ENCODE measurements around the gene SPRY2.

DNA sequence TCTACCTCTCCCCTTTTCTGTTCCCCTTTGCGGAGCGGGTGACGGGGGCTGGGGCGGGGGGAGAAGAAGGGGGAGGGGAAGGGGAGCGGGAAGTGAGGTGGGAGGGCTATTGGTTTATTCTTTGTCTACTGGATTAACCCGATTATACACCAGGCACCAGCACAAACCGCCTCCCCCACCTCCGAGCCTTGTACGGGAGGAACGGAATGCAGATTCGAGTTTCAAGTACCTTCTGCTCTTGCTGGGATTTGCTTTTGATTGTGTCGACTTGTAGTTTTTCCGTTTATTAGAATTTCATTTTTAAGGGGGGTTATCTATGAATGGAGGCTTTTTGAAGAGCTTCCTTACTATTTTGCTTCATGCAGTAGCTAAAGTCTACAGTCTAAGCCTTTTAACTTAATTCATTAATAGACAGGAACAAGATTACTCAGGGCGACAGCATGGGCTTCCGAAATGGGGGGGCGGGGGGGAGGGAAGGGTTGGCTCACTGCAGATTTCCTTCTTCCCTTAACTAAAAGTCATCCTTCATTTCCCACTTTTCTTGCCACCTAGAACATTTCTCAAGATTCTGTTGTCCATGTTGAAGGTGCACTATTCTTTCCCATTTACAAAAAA lies 937 bp upstream of the SPRY2 start:
- TF ChIP-seq, protein P1, sequence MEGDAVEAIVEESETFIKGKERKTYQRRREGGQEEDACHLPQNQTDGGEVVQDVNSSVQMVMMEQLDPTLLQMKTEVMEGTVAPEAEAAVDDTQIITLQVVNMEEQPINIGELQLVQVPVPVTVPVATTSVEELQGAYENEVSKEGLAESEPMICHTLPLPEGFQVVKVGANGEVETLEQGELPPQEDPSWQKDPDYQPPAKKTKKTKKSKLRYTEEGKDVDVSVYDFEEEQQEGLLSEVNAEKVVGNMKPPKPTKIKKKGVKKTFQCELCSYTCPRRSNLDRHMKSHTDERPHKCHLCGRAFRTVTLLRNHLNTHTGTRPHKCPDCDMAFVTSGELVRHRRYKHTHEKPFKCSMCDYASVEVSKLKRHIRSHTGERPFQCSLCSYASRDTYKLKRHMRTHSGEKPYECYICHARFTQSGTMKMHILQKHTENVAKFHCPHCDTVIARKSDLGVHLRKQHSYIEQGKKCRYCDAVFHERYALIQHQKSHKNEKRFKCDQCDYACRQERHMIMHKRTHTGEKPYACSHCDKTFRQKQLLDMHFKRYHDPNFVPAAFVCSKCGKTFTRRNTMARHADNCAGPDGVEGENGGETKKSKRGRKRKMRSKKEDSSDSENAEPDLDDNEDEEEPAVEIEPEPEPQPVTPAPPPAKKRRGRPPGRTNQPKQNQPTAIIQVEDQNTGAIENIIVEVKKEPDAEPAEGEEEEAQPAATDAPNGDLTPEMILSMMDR (IDR thresholded peaks at IDR 0.05; ENCODE audit: low read depth, low read length, poor library complexity, severe bottlenecking) = no peak
- TF ChIP-seq EZH2phosphoT487 (IDR thresholded peaks at IDR 0.05; ENCODE audit: borderline replicate concordance, low read length) = no peak
